GM12891 (cell line): ENCODE data around the gene BAZ1A.

Experiments used
- PAX5 ChIP-seq: IDR thresholded peaks from 2 replicates; pipeline ENCODE4 v1.6.1; 2011; ENCODE audit warnings: low read length, moderate library complexity, mild to moderate bottlenecking; ENCODE audit not compliant: insufficient read depth, severe bottlenecking
- POLR2A ChIP-seq: IDR thresholded peaks from 2 replicates; pipeline ENCODE4 v1.6.1; 2011; ENCODE audit warnings: low read depth, low read length, control low read depth

GRCh38 chr14:34872822-34873588 is 2.2 kb downstream of the BAZ1A start:
- TF ChIP-seq POLR2A (no peak), PAX5 (no peak)
